Effector memory CD4-positive, alpha-beta T cell (primary cell): ENCODE results near the gene SLC39A11.
"Not testable (repeated sequence)": the region's sequence is repeated elsewhere in the genome, so short reads cannot be mapped to it uniquely, and the experiment has no call there.

ENCODE experiments used
- DNase-seq, 3 donors: peaks; one replicate each; pipeline ENCODE4 v3.0.0-alpha.2; 2020
- H3K27ac ChIP-seq: 2 replicates; pipeline ENCODE4 v1.7.0; 2013; ENCODE audit warnings: mild to moderate bottlenecking, low read length, moderate library complexity; ENCODE audit not compliant: insufficient read depth, poor library complexity, severe bottlenecking
- H3K27me3 ChIP-seq: replicated peaks from 2 replicates; pipeline ENCODE4 v1.7.0; 2013; ENCODE audit warnings: mild to moderate bottlenecking, low read length; ENCODE audit not compliant: insufficient read depth, control insufficient read depth, poor library complexity, severe bottlenecking
- H3K36me3 ChIP-seq: 2 replicates; pipeline ENCODE4 v1.7.0; 2013; ENCODE audit warnings: mild to moderate bottlenecking, low read length, moderate library complexity; ENCODE audit not compliant: control insufficient read depth, insufficient read depth
- H3K4me1 ChIP-seq: 2 replicates; pipeline ENCODE4 v1.7.0; 2013; ENCODE audit warnings: low read length, mild to moderate bottlenecking; ENCODE audit not compliant: control insufficient read depth, insufficient read depth, poor library complexity, severe bottlenecking
- H3K4me3 ChIP-seq: 2 replicates; pipeline ENCODE4 v1.7.0; 2013; ENCODE audit warnings: low read length, low read depth, mild to moderate bottlenecking; ENCODE audit not compliant: insufficient read depth, poor library complexity, severe bottlenecking
- H3K9me3 ChIP-seq: 2 replicates; pipeline ENCODE4 v1.7.0; 2013; ENCODE audit warnings: mild to moderate bottlenecking, low read length, moderate library complexity; ENCODE audit not compliant: control insufficient read depth

Gene SLC39A11

GRCh38 chr17:73131439-73131838 is 39.0 kb upstream of the SLC39A11 start:
- not testable (repeated sequence) for DNase-seq, H3K9me3 ChIP-seq, H3K36me3 ChIP-seq, H3K27ac ChIP-seq, H3K4me3 ChIP-seq, H3K4me1 ChIP-seq, H3K27me3 ChIP-seq

- Histone ChIP-seq H3K27ac (no peak overlapping the region), H3K4me3 (no peak overlapping the region), H3K9me3 (no peaks in the 10 kb centered on the region), H3K27me3 (no peaks in the 10 kb centered on the region), H3K4me1 (no peaks in the 10 kb centered on the region), H3K36me3 (no peaks in the 10 kb centered on the region)
- DNase-seq, result no peak
Observed at GRCh38 chr17:73130977-73131376, 38.5 kb upstream of the SLC39A11 start.

- no peak for DNase-seq
- H3K4me1 ChIP-seq, result no peaks in the 10 kb centered on the region
- H3K27ac ChIP-seq, result no peak overlapping the region
- no peak overlapping the region for H3K4me3 ChIP-seq
- H3K27me3 ChIP-seq, result no peaks in the 10 kb centered on the region
- no peaks in the 10 kb centered on the region for H3K9me3 ChIP-seq
- no peaks in the 10 kb centered on the region for H3K36me3 ChIP-seq
Observed at GRCh38 chr17:73128496-73128895, 36.0 kb upstream of the SLC39A11 start.

GRCh38 chr17:73126716-73127473 is 34.4 kb upstream of the SLC39A11 start:
- no peaks in the 10 kb centered on the region for H3K27me3 ChIP-seq
- no peak overlapping the region for H3K4me3 ChIP-seq
- no peak overlapping the region for H3K27ac ChIP-seq
- no peak for DNase-seq
- H3K4me1 ChIP-seq, result no peaks in the 10 kb centered on the region
- no peaks in the 10 kb centered on the region for H3K9me3 ChIP-seq
- no peaks in the 10 kb centered on the region for H3K36me3 ChIP-seq

GRCh38 chr17:73123606-73124320 is 31.3 kb upstream of the SLC39A11 start:
- DNase-seq, result no peak
- Histone ChIP-seq H3K27ac (no peak overlapping the region), H3K36me3 (no peaks in the 10 kb centered on the region), H3K4me3 (no peak overlapping the region), H3K4me1 (no peaks in the 10 kb centered on the region), H3K9me3 (no peaks in the 10 kb centered on the region), H3K27me3 (no peaks in the 10 kb centered on the region)

GRCh38 chr17:73122953-73123605 is 30.6 kb upstream of the SLC39A11 start:
- H3K27ac ChIP-seq, result no peak overlapping the region
- no peaks in the 10 kb centered on the region for H3K36me3 ChIP-seq
- no peaks in the 10 kb centered on the region for H3K27me3 ChIP-seq
- DNase-seq, result no peak
- H3K4me1 ChIP-seq, result no peaks in the 10 kb centered on the region
- no peak overlapping the region for H3K4me3 ChIP-seq
- no peaks in the 10 kb centered on the region for H3K9me3 ChIP-seq

- Histone ChIP-seq H3K4me1 (no peaks in the 10 kb centered on the region), H3K27me3 (no peaks in the 10 kb centered on the region), H3K36me3 (no peaks in the 10 kb centered on the region), H3K4me3 (no peak overlapping the region), H3K27ac (no peak overlapping the region), H3K9me3 (no peaks in the 10 kb centered on the region)
- no peak for DNase-seq
Observed at GRCh38 chr17:73121506-73121905, 29.0 kb upstream of the SLC39A11 start.

GRCh38 chr17:73119631-73120030 is 27.1 kb upstream of the SLC39A11 start:
- Histone ChIP-seq H3K4me3 (no peak overlapping the region), H3K4me1 (no peaks in the 10 kb centered on the region), H3K27me3 (no peaks in the 10 kb centered on the region), H3K9me3 (no peaks in the 10 kb centered on the region), H3K36me3 (no peaks in the 10 kb centered on the region), H3K27ac (no peak overlapping the region)
- no peak for DNase-seq

- Histone ChIP-seq H3K27me3 (no peaks in the 10 kb centered on the region), H3K9me3 (no peaks in the 10 kb centered on the region), H3K4me3 (no peak overlapping the region), H3K4me1 (no peaks in the 10 kb centered on the region), H3K27ac (no peak overlapping the region), H3K36me3 (no peaks in the 10 kb centered on the region)
- no peak for DNase-seq
Observed at GRCh38 chr17:73118951-73119391, 26.5 kb upstream of the SLC39A11 start.

GRCh38 chr17:73118139-73118538 is 25.7 kb upstream of the SLC39A11 start:
- Histone ChIP-seq H3K4me3 (no peak overlapping the region), H3K9me3 (no peaks in the 10 kb centered on the region), H3K4me1 (no peaks in the 10 kb centered on the region), H3K36me3 (no peaks in the 10 kb centered on the region), H3K27ac (no peak overlapping the region), H3K27me3 (no peaks in the 10 kb centered on the region)
- DNase-seq, result no peak
